ENCODE measurements around the gene DDX52. TPM values are rescaled to one million over a fixed set of nuclear protein-coding genes. Genes with fewer than 3 reads are reported as not detected.

Gene DDX52
- total and polyA plus RNA-seq, 2 of the 13 experiments (the other 11 are each of a cell fraction or from before 2014, with no cell fraction given): 8.9 to 36.1 TPM

DNA sequence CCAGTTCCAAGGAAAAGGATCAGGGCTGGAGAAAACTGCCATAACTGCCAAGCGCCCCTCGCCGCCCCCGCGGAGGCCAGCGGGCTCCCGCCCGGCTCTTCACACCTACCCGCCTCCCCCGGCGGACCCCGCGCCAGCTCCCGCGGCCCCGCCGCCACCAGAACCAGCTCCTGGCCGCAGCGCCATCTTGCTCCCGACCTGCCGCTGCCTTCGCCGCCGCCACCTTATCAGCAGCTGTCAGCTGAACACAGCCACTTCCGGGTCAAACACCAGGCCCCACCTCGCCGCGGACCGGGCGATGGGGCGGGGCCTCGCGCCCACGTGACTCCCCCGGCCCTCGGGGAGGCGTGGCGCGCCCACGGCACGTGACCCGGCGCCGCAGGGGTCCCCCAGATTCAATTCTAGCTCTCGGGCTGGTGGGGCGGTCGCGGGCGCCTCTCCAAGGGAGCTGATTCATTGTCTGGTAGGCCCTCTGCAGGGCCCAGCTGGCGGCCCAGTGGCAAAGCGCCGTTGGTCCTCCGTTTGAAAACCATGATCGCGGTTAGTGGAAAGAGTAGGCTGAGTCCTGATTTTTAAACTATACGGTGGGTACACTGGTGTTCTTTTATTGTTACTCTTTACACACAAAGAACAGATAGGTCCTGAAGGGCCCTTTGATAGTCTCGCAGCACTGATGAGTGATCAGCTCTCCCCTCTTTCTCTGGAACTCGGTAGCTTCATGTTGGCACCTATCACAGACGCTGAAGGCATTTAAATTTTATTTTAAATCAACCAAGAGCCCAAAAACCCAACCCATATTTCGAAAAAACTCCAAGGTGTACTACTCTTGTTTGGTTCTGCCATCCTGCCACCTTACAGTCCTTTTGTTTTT lies 33.8 kb downstream of the DDX52 start, which contains the start of gene SYNRG (continued):
- TF ChIP-seq FOXA1 (IDR thresholded peaks at IDR 0.05) (no peak), FOXA1 (CRISPR knock-in tag; IDR thresholded peaks at IDR 0.05) (peak; percentile 53), CHD4 (IDR thresholded peaks at IDR 0.05; ENCODE audit: borderline replicate concordance, low read length) (no peak), ZNF766 (CRISPR knock-in tag; IDR thresholded peaks at IDR 0.05; ENCODE audit: borderline replicate concordance) (peak; percentile 94), ZFP36L1 (CRISPR knock-in tag; IDR thresholded peaks at IDR 0.05) (peak; percentile 87; the same call in 1 of the 2 replicates), ZNF329 (CRISPR knock-in tag; IDR thresholded peaks at IDR 0.05; ENCODE audit: low read depth) (peak; percentile 29; the same call in 1 of the 2 replicates), KLF13 (CRISPR knock-in tag; IDR thresholded peaks at IDR 0.05) (no peak), ETV6 (CRISPR knock-in tag; conservative IDR thresholded peaks at IDR 0.05) (peak; percentile 73), POLR2G (IDR thresholded peaks at IDR 0.05; ENCODE audit: low read depth, low read length) (peak; percentile 94), ATF1 (CRISPR knock-in tag; IDR thresholded peaks at IDR 0.05) (no peak), TARDBP (CRISPR knock-in tag; IDR thresholded peaks at IDR 0.05) (peak; percentile 90), ATRX (CRISPR knock-in tag; IDR thresholded peaks at IDR 0.05; ENCODE audit: borderline replicate concordance) (no peak), YEATS2 (CRISPR knock-in tag; IDR thresholded peaks at IDR 0.05; ENCODE audit: borderline replicate concordance) (0 out of 2 replicates have a peak, but pooled peaks have one; percentile 25), ARNT2 (CRISPR knock-in tag; IDR thresholded peaks at IDR 0.05; ENCODE audit: low read depth) (peak; percentile 58; the same call in 1 of the 2 replicates), TP53 (CRISPR knock-in tag; conservative IDR thresholded peaks at IDR 0.05) (no peak), ZNF337 (CRISPR knock-in tag; IDR thresholded peaks at IDR 0.05; ENCODE audit: borderline replicate concordance, low read depth) (peak; percentile 43; the same call in 1 of the 2 replicates), RORA (CRISPR knock-in tag; IDR thresholded peaks at IDR 0.05) (no peak)
- TF ChIP-seq, protein P1, sequence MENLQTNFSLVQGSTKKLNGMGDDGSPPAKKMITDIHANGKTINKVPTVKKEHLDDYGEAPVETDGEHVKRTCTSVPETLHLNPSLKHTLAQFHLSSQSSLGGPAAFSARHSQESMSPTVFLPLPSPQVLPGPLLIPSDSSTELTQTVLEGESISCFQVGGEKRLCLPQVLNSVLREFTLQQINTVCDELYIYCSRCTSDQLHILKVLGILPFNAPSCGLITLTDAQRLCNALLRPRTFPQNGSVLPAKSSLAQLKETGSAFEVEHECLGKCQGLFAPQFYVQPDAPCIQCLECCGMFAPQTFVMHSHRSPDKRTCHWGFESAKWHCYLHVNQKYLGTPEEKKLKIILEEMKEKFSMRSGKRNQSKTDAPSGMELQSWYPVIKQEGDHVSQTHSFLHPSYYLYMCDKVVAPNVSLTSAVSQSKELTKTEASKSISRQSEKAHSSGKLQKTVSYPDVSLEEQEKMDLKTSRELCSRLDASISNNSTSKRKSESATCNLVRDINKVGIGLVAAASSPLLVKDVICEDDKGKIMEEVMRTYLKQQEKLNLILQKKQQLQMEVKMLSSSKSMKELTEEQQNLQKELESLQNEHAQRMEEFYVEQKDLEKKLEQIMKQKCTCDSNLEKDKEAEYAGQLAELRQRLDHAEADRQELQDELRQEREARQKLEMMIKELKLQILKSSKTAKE (CRISPR knock-in tag; IDR thresholded peaks at IDR 0.05; ENCODE audit: borderline replicate concordance): peak; percentile 12; the same call in 1 of the 2 replicates
- TF ChIP-seq, protein P2, sequence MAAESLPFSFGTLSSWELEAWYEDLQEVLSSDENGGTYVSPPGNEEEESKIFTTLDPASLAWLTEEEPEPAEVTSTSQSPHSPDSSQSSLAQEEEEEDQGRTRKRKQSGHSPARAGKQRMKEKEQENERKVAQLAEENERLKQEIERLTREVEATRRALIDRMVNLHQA (CRISPR knock-in tag; IDR thresholded peaks at IDR 0.05): no peak
- TF ChIP-seq, protein P3, sequence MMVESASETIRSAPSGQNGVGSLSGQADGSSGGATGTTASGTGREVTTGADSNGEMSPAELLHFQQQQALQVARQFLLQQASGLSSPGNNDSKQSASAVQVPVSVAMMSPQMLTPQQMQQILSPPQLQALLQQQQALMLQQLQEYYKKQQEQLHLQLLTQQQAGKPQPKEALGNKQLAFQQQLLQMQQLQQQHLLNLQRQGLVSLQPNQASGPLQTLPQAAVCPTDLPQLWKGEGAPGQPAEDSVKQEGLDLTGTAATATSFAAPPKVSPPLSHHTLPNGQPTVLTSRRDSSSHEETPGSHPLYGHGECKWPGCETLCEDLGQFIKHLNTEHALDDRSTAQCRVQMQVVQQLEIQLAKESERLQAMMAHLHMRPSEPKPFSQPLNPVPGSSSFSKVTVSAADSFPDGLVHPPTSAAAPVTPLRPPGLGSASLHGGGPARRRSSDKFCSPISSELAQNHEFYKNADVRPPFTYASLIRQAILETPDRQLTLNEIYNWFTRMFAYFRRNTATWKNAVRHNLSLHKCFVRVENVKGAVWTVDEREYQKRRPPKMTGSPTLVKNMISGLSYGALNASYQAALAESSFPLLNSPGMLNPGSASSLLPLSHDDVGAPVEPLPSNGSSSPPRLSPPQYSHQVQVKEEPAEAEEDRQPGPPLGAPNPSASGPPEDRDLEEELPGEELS (CRISPR knock-in tag; IDR thresholded peaks at IDR 0.05): peak; percentile 18; the same call in 1 of the 2 replicates
- TF ChIP-seq, protein P4, sequence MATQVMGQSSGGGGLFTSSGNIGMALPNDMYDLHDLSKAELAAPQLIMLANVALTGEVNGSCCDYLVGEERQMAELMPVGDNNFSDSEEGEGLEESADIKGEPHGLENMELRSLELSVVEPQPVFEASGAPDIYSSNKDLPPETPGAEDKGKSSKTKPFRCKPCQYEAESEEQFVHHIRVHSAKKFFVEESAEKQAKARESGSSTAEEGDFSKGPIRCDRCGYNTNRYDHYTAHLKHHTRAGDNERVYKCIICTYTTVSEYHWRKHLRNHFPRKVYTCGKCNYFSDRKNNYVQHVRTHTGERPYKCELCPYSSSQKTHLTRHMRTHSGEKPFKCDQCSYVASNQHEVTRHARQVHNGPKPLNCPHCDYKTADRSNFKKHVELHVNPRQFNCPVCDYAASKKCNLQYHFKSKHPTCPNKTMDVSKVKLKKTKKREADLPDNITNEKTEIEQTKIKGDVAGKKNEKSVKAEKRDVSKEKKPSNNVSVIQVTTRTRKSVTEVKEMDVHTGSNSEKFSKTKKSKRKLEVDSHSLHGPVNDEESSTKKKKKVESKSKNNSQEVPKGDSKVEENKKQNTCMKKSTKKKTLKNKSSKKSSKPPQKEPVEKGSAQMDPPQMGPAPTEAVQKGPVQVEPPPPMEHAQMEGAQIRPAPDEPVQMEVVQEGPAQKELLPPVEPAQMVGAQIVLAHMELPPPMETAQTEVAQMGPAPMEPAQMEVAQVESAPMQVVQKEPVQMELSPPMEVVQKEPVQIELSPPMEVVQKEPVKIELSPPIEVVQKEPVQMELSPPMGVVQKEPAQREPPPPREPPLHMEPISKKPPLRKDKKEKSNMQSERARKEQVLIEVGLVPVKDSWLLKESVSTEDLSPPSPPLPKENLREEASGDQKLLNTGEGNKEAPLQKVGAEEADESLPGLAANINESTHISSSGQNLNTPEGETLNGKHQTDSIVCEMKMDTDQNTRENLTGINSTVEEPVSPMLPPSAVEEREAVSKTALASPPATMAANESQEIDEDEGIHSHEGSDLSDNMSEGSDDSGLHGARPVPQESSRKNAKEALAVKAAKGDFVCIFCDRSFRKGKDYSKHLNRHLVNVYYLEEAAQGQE (IDR thresholded peaks at IDR 0.05; ENCODE audit: borderline replicate concordance in 1 of 2, low read depth in 1 of 2, low read length in 2 of 2): peak in 1 of 2 experiments; percentile 12; a peak in 1 of 4 replicates

Measured in HepG2 (cell line).